MM.1S (cell line): ENCODE data around the gene PROC.

ENCODE experiments used
- CTCF ChIP-seq: fragments of 300-600 bp; sonication (generic); IDR thresholded peaks from 2 replicates; pipeline ENCODE4 v1.5.1; 2016; ENCODE audit warnings: antibody characterized with exemption, low read length, mixed read lengths
- EZH2 ChIP-seq: fragments of 300-600 bp; sonication (generic); optimal IDR thresholded peaks from 2 replicates; pipeline ENCODE3; 2017; ENCODE audit warnings: low read depth, mild to moderate bottlenecking, antibody characterized with exemption, low read length, mixed read lengths

GRCh38 chr2:127421116-127421800, 3.0 kb downstream of the PROC start:
- TF ChIP-seq CTCF (no peak), EZH2 (no peak)
